Activated T-helper 17 cell treated with anti-CD3 and anti-CD28 coated beads, Interleukin-2, amount 50 U/mL, for 72 hours (primary cell): ENCODE measurements around the gene ACAP2. TPM values are rescaled to one million over a fixed set of nuclear protein-coding genes. Genes with fewer than 3 reads are reported as not detected.
"Not testable (repeated sequence)": the region's sequence is repeated elsewhere in the genome, so short reads cannot be mapped to it uniquely, and the experiment has no call there.

Source experiments
- ATAC-seq: fragments of 150-1000 bp; cut with Tn5 transposase; replicated peaks from 2 replicates; pipeline ENCODE4 v1.10.0; 2021; ENCODE audit warnings: mild to moderate bottlenecking, moderate library complexity
- H3K27ac Mint-ChIP-seq: one replicate; pipeline ENCODE4 v1.8.0; 2022; ENCODE audit warnings: mixed read lengths
- H3K27me3 Mint-ChIP-seq: one replicate; pipeline ENCODE4 v1.8.0; 2022; ENCODE audit warnings: mixed read lengths
- H3K36me3 Mint-ChIP-seq: one replicate; pipeline ENCODE4 v1.8.0; 2022; ENCODE audit warnings: low read depth, mild to moderate bottlenecking, mixed read lengths
- H3K4me1 Mint-ChIP-seq: one replicate; pipeline ENCODE4 v1.8.0; 2022; ENCODE audit warnings: mixed read lengths
- H3K4me3 Mint-ChIP-seq: one replicate; pipeline ENCODE4 v1.8.0; 2022; ENCODE audit warnings: mild to moderate bottlenecking, mixed read lengths
- H3K9me3 Mint-ChIP-seq: one replicate; pipeline ENCODE4 v1.8.0; 2022; ENCODE audit warnings: mixed read lengths
- total RNA-seq, 2 donors: library from RNA; stranded (reverse); gene quantifications; one replicate each; pipeline ENCODE4 v1.2.3, GENCODE V29; 2022

Gene ACAP2, protein sequence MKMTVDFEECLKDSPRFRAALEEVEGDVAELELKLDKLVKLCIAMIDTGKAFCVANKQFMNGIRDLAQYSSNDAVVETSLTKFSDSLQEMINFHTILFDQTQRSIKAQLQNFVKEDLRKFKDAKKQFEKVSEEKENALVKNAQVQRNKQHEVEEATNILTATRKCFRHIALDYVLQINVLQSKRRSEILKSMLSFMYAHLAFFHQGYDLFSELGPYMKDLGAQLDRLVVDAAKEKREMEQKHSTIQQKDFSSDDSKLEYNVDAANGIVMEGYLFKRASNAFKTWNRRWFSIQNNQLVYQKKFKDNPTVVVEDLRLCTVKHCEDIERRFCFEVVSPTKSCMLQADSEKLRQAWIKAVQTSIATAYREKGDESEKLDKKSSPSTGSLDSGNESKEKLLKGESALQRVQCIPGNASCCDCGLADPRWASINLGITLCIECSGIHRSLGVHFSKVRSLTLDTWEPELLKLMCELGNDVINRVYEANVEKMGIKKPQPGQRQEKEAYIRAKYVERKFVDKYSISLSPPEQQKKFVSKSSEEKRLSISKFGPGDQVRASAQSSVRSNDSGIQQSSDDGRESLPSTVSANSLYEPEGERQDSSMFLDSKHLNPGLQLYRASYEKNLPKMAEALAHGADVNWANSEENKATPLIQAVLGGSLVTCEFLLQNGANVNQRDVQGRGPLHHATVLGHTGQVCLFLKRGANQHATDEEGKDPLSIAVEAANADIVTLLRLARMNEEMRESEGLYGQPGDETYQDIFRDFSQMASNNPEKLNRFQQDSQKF
- 10 to 100 TPM; 58.0 to 74.0 TPM for total RNA-seq

DNA sequence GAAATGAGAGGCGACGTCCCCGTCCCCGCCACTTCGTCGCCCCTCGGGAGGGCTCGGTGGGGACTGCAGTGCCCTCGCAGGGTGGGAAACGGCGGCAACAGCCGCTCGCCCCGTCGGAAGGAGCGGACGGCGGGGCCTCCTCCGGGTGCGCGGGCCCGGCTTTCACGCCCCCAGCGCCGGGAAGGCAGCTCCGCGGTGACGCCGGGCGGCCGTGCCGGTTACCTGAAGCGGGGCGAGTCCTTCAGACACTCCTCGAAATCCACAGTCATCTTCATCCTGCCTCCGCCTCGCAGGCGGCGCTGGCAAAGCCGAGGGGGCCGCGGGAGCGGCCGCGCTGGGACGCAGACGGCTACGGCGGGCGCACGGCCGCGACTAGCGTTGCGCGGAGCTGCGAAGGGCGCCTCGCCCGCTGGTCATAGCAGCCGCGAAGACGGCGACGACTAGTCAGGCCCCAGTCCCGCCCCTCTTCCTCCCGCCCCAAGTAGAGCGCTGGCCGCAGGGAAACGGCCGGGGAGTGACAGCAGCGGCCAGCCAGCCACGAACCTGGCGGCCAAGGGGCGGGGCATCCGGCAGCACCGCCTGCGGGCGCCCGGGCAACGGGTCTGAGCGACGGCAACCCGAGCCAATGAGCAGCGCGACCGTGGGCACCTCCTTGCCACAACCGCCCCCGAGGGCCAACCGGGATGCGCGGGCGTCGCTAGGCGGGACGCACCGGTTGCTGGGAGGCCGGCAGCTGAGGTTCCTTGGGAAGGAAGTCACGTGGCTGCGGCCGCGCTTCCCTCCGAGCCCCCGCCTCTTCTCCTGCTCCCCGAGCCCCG is at the start of gene ACAP2:
Gene ACAP2, minus strand, starts transcription at position 448 of the 818 bp plus-strand sequence. Its CDS starts 173 bp downstream, at position 275.
- Mint-ChIP-seq H3K27ac (peak within 1 kb of the TSS; percentile 93), H3K4me3 (peak within 1 kb of the TSS; percentile 98), H3K36me3 (peaks cover 25% of the 10 kb centered on the region), H3K9me3 (no peaks in the 10 kb centered on the region), H3K27me3 (no peaks in the 10 kb centered on the region), H3K4me1 (peaks cover 27% of the 10 kb centered on the region)
- ATAC-seq: peak; percentile 93

DNA sequence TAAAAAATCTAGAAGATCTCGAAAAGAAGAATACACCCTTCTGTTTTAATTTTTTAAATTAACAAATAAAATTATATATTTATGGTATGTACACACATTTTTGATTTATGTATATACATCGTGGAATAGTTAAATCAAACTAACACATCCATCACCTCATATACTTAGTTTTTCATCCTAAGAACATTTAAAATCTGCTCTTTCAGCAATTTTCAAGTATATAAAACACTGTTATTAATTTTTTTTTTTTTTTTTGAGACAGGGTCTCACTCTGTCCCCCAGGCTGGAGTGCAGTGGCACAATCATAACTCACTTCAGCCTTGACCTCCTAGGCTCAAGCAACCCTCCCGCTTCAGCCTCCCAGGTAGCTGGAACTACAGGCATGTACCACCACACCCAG is 32.8 kb upstream of the ACAP2 start:
- Mint-ChIP-seq H3K36me3 (no peaks in the 10 kb centered on the region), H3K27ac (no peak overlapping the region), H3K9me3 (no peaks in the 10 kb centered on the region)

DNA sequence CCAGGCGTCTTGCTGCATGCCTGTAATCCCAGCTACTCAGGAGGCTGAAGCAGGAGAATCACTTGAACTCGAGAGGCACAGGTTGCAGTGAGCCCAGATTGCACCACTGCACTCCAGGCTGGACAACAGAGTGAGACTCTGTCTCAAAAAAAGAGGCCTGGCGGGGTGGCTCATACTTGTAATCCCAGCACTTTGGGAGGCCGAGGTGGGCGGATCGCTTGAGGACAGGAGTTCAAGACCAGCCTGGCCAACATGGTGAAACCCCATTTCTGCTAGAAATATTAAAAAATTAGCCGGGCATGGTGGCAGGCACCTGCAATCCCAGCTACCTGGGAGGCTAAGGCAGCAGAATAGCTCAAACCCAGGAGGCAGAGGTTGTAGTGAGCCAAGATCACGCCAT is 32.3 kb upstream of the ACAP2 start:
- H3K4me1 Mint-ChIP-seq, H3K9me3 Mint-ChIP-seq, H3K4me3 Mint-ChIP-seq, H3K36me3 Mint-ChIP-seq, H3K27ac Mint-ChIP-seq, ATAC-seq, H3K27me3 Mint-ChIP-seq: not testable (repeated sequence)

More for the DNA sequence above, 32.8 kb upstream of the ACAP2 start:
- H3K4me3 Mint-ChIP-seq: no peak overlapping the region
- peaks cover 9% of the 10 kb centered on the region for H3K27me3 Mint-ChIP-seq
- no peaks in the 10 kb centered on the region for H3K4me1 Mint-ChIP-seq
- ATAC-seq: no peak

DNA sequence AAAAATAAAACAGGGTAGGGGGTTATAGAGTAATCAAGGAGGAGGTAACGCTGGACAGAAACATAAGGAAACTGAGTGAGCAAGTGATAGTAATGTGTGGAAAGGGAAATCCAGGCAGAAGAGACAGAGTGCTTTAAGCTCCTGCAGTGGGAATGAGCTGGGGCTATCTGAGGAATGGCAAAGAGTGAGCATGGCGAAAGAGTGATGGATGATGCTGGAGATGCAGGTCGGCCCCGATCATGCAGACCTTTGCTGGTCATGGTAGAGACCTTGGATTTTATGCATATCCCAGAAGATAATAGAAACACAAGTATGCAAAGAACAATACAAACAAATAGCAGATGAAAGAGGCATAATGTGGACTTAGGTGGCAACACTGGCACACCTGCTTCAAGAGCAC is 26.0 kb upstream of the ACAP2 start:
- Mint-ChIP-seq H3K9me3 (peaks cover 14% of the 10 kb centered on the region), H3K36me3 (peaks cover 6% of the 10 kb centered on the region), H3K27me3 (no peaks in the 10 kb centered on the region), H3K4me3 (peak overlapping the region; percentile 78), H3K4me1 (peaks cover 14% of the 10 kb centered on the region), H3K27ac (peak overlapping the region; percentile 97)
- ATAC-seq: no peak

DNA sequence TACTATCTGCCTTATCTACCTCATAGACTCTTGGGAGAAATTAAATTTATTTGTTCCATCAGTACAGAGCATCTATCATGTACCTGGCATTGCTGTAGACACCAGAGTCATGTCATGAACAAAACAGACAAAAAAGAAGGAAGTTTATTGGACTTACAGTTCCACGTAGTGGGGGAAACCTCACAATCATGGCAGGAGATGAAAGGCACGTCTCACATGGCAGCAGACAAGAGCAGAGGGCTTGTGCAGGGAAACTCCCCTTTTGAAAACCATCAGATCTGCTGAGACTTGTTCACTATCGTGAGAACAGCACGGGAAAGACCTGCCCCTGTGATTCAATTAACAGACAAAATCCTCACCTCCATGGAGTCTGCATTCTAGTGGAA is 25.6 kb upstream of the ACAP2 start:
- peak overlapping the region; percentile 78 for H3K4me3 Mint-ChIP-seq
- ATAC-seq: peak; percentile 70
- peaks cover 14% of the 10 kb centered on the region for H3K9me3 Mint-ChIP-seq
- H3K4me1 Mint-ChIP-seq: peaks cover 14% of the 10 kb centered on the region
- peaks cover 6% of the 10 kb centered on the region for H3K36me3 Mint-ChIP-seq
- peak overlapping the region; percentile 97 for H3K27ac Mint-ChIP-seq
- H3K27me3 Mint-ChIP-seq: no peaks in the 10 kb centered on the region

DNA sequence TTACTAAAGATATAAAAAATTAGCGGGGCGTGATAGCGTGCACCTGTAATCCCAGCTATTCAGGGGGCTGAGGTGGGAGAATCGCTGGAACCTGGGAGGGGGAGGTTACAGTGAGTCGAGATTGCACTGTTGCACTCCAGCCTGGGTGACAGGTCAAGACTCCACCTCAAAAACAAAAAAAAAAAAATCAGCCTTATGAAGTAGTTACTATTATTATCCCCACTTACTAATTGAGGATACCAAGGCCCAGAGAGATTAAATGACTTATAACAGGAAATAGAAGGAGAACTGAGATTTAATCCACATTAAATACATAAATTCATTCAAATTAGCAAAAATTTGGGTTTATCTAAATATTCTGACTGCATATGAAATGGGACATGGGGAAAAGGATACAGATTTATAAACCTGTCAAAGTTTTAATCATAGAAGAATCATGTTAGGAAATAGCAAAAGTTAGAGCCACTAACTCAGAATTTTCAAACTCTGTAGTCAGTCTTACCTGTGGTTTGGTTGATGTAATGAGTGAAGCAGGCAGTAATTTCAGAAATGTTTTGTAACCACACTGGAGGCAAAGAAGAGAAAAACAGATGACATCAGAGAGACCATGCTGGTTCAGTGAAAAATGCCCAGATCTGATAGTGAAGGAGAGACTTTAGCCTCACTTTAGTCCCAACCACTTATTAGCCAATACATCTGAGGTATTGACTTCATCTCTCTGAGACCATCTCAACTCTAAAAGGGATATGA is 25.0 kb upstream of the ACAP2 start:
- H3K27ac Mint-ChIP-seq: peak overlapping the region; percentile 97
- no peaks in the 10 kb centered on the region for H3K27me3 Mint-ChIP-seq
- peaks cover 14% of the 10 kb centered on the region for H3K4me1 Mint-ChIP-seq
- ATAC-seq: peak; percentile 96
- peaks cover 14% of the 10 kb centered on the region for H3K9me3 Mint-ChIP-seq
- peaks cover 6% of the 10 kb centered on the region for H3K36me3 Mint-ChIP-seq
- H3K4me3 Mint-ChIP-seq: peak overlapping the region; percentile 78

DNA sequence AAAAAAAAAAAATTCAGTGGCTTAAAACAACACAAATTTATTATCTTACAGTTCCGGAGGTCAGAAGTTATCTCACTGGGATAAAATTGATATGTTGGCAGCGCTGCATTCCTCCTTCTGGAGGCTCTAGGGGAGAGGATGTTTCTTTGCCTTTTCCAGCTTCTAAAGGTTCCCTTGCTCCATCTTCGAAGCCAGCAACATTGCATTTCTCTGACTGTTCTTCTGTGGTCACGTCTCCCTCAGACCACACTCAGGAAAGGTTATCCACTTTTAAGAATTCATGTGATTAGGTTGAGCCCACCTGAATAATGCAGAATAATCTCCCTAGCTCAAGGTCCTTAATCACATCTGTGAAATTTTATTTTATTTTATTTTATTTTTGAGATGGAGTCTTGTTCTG is 23.4 kb upstream of the ACAP2 start:
- Mint-ChIP-seq H3K27me3 (no peaks in the 10 kb centered on the region), H3K9me3 (peaks cover 14% of the 10 kb centered on the region), H3K4me1 (peaks cover 14% of the 10 kb centered on the region), H3K27ac (no peak overlapping the region), H3K4me3 (no peak overlapping the region), H3K36me3 (peaks cover 6% of the 10 kb centered on the region)
- ATAC-seq: no peak

DNA sequence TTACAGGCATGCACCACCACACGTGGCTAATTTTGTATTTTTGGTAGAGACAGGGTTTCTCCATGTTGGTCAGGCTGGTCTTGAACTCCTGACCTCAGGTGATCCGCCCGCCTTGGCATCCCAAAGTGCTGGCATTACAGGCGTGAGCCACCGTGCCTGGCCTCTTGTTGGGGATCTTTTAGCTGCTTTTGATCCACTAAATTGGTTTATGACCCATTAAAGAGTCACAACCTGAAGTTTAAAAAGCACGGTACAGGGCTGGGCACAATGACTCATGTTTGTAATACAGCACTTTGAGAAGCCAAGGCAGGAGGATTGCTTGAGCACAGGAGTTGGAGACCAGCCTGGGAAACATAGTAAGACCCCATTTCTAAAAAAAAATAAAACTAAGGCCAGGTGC is 20.1 kb upstream of the ACAP2 start:
- H3K36me3 Mint-ChIP-seq, H3K27ac Mint-ChIP-seq, H3K4me1 Mint-ChIP-seq, H3K4me3 Mint-ChIP-seq, H3K9me3 Mint-ChIP-seq, ATAC-seq, H3K27me3 Mint-ChIP-seq: not testable (repeated sequence)

DNA sequence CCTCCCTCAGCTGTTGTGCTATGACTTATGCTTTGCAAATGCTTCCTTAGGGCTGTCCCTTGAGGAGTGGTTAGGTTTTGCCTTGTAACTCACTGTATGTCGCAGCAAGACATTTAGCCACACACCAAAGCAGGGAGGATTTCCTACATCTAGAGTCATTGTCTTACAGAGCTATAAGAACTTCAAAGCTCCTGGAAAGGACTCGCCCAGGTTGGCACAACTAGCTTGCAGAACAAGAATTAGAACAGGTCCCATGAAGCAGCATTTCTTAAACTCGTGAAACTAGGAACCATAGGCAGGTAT is 19.4 kb upstream of the ACAP2 start:
- Mint-ChIP-seq H3K4me3 (no peak overlapping the region), H3K36me3 (no peaks in the 10 kb centered on the region), H3K4me1 (peaks cover 9% of the 10 kb centered on the region), H3K27me3 (no peaks in the 10 kb centered on the region), H3K9me3 (no peaks in the 10 kb centered on the region), H3K27ac (no peak overlapping the region)
- ATAC-seq: no peak

DNA sequence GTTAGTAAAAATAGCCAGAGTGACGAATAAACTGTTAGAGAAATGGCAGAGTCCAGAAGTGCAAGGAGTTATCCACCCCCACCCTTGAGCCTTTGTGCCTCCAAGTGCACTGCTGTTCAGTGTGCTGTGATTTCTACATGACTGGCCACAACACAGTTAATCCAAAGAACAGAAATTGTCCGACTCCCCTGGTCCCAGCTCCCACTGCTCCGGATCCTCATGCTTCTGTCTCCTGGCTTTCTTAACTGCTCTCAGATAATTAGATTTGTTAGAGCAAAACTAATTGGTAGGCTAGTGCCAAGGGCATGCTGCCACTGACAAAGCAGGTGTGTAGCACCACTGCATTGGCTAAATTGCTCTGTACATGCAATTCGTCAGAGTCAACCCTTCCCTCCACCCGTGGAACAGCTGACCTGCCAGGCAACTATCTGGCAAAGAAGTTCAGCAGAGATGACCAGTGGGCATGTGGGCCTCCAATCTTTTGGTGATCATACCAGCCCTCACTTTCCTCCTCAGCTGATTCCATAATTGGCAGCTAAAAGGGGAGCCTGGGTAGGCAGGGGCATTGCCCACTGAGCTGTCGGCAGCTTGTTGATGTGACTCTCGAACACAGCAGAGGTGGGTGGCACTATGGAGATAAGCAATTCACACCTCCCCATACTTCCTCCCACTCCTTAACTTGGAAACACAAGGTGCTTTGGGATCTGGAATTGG is 18.9 kb upstream of the ACAP2 start:
- H3K9me3 Mint-ChIP-seq: no peaks in the 10 kb centered on the region
- H3K4me1 Mint-ChIP-seq: peaks cover 6% of the 10 kb centered on the region
- H3K27me3 Mint-ChIP-seq: no peaks in the 10 kb centered on the region
- H3K36me3 Mint-ChIP-seq: no peaks in the 10 kb centered on the region
- H3K27ac Mint-ChIP-seq: no peak overlapping the region
- ATAC-seq: no peak
- no peak overlapping the region for H3K4me3 Mint-ChIP-seq

DNA sequence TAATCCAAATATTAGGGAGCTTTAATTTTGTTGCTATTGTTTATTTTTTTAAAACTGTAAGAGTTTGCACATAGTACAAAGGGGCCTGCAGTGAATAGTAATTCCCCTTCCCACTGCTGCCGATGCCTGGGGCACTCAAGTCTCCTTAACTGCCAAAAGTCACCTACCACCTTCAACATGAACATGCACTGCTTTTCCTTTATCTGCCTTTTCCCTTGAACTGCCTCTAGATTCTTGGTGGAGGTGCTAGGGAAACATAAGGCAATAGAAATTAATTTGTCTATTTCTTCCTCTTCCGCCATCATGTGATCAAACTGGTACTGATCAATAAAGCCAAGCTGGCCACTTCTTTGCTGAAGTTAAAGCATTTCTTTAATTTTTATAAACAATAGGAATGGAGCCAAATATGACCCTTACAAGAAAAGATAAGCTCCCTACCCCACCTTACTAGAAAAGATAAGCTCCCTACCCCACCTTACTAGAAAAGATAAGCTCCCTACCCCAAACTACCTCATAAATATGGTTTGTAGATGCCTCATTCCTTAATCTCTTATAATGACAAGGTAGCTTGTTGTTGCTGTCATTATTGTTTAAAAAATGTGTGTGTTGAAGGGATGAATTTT is 17.4 kb upstream of the ACAP2 start:
- H3K9me3 Mint-ChIP-seq: no peaks in the 10 kb centered on the region
- H3K4me3 Mint-ChIP-seq: no peak overlapping the region
- ATAC-seq: no peak
- H3K27me3 Mint-ChIP-seq: no peaks in the 10 kb centered on the region
- H3K36me3 Mint-ChIP-seq: no peaks in the 10 kb centered on the region
- no peak overlapping the region for H3K27ac Mint-ChIP-seq
- H3K4me1 Mint-ChIP-seq: peaks cover 6% of the 10 kb centered on the region

DNA sequence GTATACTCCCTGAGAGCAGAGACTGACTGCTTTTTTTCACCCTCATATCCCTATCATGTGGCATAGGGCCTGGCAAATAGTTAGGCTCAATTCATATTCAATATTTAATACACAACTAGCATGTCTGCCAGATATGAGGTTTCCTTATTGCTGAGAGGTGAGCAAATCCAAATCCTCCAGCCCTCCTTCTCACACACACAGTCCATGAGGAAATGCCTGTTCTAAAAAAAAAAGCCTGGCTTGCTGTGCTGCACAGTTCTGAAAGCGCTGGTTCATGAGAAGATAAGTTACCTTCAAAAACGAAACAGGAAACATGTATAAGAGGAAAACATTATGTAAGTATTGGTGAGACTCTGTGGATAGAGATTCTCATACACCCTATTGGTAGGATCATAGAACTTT is 15.5 kb upstream of the ACAP2 start:
- Mint-ChIP-seq H3K4me3 (peak overlapping the region; percentile 39), H3K4me1 (peaks cover 10% of the 10 kb centered on the region), H3K27me3 (no peaks in the 10 kb centered on the region), H3K36me3 (no peaks in the 10 kb centered on the region), H3K9me3 (peaks cover 4% of the 10 kb centered on the region), H3K27ac (peak overlapping the region; percentile 75)
- peak; percentile 95 for ATAC-seq

DNA sequence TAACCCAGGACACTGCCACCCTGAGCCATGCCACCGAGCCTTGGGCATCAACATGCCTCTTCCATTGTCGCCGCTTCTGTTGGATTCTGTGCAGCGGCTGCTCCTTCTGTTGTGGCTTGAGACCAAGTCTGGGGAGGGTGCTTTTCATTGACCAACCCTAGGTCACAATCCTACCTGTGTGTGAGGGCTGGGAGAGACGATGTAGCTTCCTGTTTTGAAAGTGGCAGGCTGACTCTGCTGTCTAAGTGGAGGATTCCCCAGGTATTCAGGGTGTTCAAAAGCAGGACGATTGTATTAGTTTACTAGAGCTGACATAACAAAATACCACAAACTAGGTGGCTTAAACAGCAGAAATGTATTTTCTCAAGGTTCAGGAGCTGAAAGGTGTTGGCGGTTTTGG is 13.0 kb upstream of the ACAP2 start:
- no peak overlapping the region for H3K27ac Mint-ChIP-seq
- H3K9me3 Mint-ChIP-seq: peaks cover 4% of the 10 kb centered on the region
- no peaks in the 10 kb centered on the region for H3K27me3 Mint-ChIP-seq
- no peak for ATAC-seq
- no peak overlapping the region for H3K4me3 Mint-ChIP-seq
- H3K4me1 Mint-ChIP-seq: peaks cover 10% of the 10 kb centered on the region
- no peaks in the 10 kb centered on the region for H3K36me3 Mint-ChIP-seq
